CD4-positive, alpha-beta T cell treated with Interferon gamma for 1 hour (primary cell): ENCODE measurements around the gene KCNAB1.

ENCODE experiments used
- DNase-seq: peaks from one replicate; pipeline ENCODE4 v3.0.0-alpha.2; 2020

KCNAB1 gene

GRCh38 chr3:156421534-156421933 is 301.2 kb downstream of the KCNAB1 start:
- DNase-seq, result no peak

GRCh38 chr3:156424758-156425157 is 304.4 kb downstream of the KCNAB1 start:
- DNase-seq, result no peak

- no peak for DNase-seq
These were observed 305.3 kb downstream of the KCNAB1 start for GRCh38 chr3:156425651-156426050.

GRCh38 chr3:156429125-156429524 is 308.7 kb downstream of the KCNAB1 start:
- DNase-seq, result no peak

GRCh38 chr3:156431334-156432124 is 311.2 kb downstream of the KCNAB1 start:
- no peak for DNase-seq

- DNase-seq, result no peak
These were observed 312.2 kb downstream of the KCNAB1 start for GRCh38 chr3:156432563-156432962.

- DNase-seq, result no peak
These were observed 312.8 kb downstream of the KCNAB1 start for GRCh38 chr3:156433138-156433537.

GRCh38 chr3:156433910-156434309 is 313.5 kb downstream of the KCNAB1 start:
- DNase-seq, result no peak

GRCh38 chr3:156434921-156435320 is 314.5 kb downstream of the KCNAB1 start:
- DNase-seq, result no peak

GRCh38 chr3:156443079-156443478 is 322.7 kb downstream of the KCNAB1 start:
- no peak for DNase-seq

- no peak for DNase-seq
These were observed 325.0 kb downstream of the KCNAB1 start for GRCh38 chr3:156445117-156446090.

GRCh38 chr3:156448300-156448699 is 327.9 kb downstream of the KCNAB1 start:
- DNase-seq, result peak; percentile 7

GRCh38 chr3:156449710-156450574 is 329.6 kb downstream of the KCNAB1 start:
- DNase-seq, result no peak

GRCh38 chr3:156455839-156456238 is 335.5 kb downstream of the KCNAB1 start:
- no peak for DNase-seq

- DNase-seq, result no peak
These were observed 336.4 kb downstream of the KCNAB1 start for GRCh38 chr3:156456771-156457224.

- DNase-seq, result no peak
These were observed 339.1 kb downstream of the KCNAB1 start for GRCh38 chr3:156459434-156459833.

GRCh38 chr3:156460206-156460611 is 339.8 kb downstream of the KCNAB1 start:
- DNase-seq, result no peak

GRCh38 chr3:156461889-156462288 is 341.5 kb downstream of the KCNAB1 start:
- no peak for DNase-seq

GRCh38 chr3:156463123-156463522 is 342.7 kb downstream of the KCNAB1 start:
- no peak for DNase-seq

GRCh38 chr3:156465194-156465593 is 344.8 kb downstream of the KCNAB1 start:
- DNase-seq, result no peak

GRCh38 chr3:156469456-156469855 is 349.1 kb downstream of the KCNAB1 start:
- no peak for DNase-seq

- no peak for DNase-seq
These were observed 351.1 kb downstream of the KCNAB1 start for GRCh38 chr3:156471431-156471830.

GRCh38 chr3:156472150-156472549 is 351.8 kb downstream of the KCNAB1 start:
- DNase-seq, result no peak
